GM21381 (cell line): ENCODE measurements around the gene FBN2.

ENCODE experiments used
- ATAC-seq: cut with Tn5 transposase; IDR thresholded peaks from one replicate; pipeline ENCODE4 v1.9.1; 2021; ENCODE audit warnings: mild to moderate bottlenecking, moderate library complexity; ENCODE audit not compliant: unreplicated experiment

The FBN2 gene

GRCh38 chr5:128213340-128213739 lies 324.7 kb downstream of the FBN2 start:
- ATAC-seq = no peak

DNA sequence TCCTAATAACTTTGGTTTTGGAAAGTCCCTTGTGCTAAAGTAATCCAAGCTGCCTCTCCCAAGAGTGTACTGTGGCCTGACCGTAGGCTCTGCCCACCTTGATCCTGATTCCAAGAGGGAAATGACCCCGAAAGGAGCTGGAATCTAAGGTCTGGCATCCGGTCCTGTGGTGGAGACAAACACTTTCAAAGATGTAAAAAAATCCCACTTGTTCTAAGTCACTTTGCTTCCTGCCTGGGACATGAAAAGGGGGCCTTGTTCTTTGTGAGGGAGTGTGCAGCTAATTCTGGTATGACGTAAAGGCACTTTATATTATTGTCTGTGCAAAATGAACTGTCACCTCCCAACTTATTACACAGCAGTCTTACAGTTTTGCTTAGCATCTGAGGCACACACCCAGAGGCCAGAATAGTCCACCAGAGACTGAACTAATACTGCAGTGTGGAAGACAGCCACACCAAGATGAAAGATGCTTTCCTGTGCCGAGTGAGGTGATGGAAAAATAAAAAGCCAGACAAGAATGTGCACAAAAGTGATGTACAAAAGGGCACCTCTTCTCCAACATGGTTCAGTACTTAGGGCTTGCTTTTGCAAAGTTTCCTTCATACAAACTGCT lies 325.7 kb downstream of the FBN2 start:
- ATAC-seq = no peak

DNA sequence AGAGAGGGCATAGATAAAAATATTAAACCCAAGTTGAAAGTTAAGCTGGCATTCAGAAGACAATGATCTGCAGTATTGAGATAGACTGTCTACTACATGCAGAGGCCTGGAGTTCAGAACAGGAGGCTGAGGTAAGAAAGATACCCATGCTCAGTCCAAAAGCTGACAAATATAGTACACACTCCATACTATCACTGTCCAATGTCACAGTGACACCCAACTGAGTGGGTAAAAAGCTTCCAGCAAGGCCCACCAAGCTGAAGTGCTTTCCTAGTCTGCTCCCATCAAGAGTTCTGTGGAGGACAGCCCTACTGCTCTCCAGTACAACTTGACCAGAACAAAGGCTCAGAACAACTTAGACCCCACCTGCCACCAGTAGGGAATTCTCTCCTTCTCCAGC lies 329.6 kb downstream of the FBN2 start:
- no peak for ATAC-seq
